ENCODE data around the gene CALB2.

The CALB2 gene

GRCh38 chr16:71426880-71427615, 68.5 kb downstream of the CALB2 start:
- DNase-seq (ENCODE audit: low read depth in 2 of 2), result no peak

- no peak for DNase-seq (ENCODE audit: low read depth in 2 of 2)
Measured at GRCh38 chr16:71428385-71428784, 69.9 kb downstream of the CALB2 start.

GRCh38 chr16:71428883-71429282, 70.4 kb downstream of the CALB2 start:
- DNase-seq (ENCODE audit: low read depth in 2 of 2), result no peak

- DNase-seq (ENCODE audit: low read depth in 2 of 2), result no peak
Measured at GRCh38 chr16:71429581-71429980, 71.1 kb downstream of the CALB2 start.

- DNase-seq (ENCODE audit: low read depth in 2 of 2), result no peak
Measured at GRCh38 chr16:71430744-71431143, 72.2 kb downstream of the CALB2 start.

- DNase-seq (ENCODE audit: low read depth in 2 of 2), result no peak
Measured at GRCh38 chr16:71431176-71431575, 72.7 kb downstream of the CALB2 start.

- no peak for DNase-seq (ENCODE audit: low read depth in 2 of 2)
Measured at GRCh38 chr16:71431991-71432390, 73.5 kb downstream of the CALB2 start.

- no peak for DNase-seq (ENCODE audit: low read depth in 2 of 2)
Measured at GRCh38 chr16:71432906-71433305, 74.4 kb downstream of the CALB2 start.

GRCh38 chr16:71436473-71436872, 78.0 kb downstream of the CALB2 start:
- DNase-seq (ENCODE audit: low read depth in 2 of 2), result no peak

GRCh38 chr16:71439523-71439922, 81.0 kb downstream of the CALB2 start:
- no peak for DNase-seq (ENCODE audit: low read depth in 2 of 2)

Measured in stimulated activated CD4-positive, alpha-beta T cell treated with anti-CD3 and anti-CD28 coated beads, Interleukin-1b, Interleukin-23, amount 100 ng/mL, for 4 hours (primary cell).